Measurements from ENCODE around the gene SIPA1L3.

Gene SIPA1L3

DNA sequence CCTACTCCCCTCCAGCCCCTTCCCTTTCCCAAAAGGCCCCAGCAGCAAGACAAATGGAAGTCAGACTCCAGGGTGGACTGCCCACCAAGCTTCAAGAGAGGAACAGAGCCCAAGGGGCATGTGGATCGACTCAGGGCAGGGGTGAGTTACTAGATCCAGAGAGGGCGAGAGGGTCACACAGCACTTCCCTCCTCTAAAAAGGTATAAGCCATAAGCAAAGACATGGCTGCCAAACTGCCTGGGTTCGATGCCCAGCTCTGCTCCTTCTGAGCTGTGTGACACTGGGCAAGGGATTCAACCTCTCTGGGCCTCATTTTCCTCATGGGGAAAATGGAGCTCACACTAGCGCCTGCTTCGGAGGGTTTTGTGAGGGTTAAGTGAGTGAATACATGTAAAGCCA lies 345.4 kb downstream of the SIPA1L3 start:
- no peak for DNase-seq

DNA sequence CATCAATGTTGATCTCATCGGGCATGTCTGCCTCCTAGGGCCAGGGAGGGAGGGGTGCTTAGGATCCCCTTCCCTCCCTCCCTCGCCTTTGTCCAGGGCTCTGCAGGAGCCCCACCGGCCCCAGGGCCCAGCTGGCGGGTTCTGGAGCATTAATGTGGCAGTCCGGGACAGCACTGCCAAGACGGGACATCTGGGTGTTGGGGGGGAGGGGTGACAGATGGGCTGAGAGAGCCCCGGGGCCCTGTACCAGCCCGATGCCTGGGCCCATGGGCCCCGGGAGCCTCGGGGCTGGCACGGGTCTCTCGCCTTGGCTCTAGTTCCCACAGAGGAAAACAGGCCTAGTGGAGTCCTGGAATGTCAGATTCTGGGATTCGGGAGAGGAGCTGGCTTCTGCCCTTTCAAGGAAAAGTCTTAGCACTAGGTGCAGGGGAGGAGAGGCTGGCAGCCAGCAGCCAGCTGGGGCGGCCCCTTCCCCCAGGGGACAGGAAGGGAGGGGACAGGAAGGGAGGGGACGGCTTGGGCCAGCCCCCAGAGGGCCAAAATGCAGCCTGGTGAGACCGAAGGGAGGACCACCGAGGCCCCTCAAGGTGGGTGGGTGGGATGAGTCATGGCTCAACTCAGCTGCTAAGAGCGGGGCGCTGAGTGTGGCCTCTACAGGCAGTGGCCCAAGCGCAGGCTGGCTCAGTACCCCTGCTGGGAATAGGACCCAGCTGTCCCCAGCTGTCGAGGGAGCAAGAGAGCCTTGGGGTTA lies 346.1 kb downstream of the SIPA1L3 start:
- no peak for DNase-seq

DNA sequence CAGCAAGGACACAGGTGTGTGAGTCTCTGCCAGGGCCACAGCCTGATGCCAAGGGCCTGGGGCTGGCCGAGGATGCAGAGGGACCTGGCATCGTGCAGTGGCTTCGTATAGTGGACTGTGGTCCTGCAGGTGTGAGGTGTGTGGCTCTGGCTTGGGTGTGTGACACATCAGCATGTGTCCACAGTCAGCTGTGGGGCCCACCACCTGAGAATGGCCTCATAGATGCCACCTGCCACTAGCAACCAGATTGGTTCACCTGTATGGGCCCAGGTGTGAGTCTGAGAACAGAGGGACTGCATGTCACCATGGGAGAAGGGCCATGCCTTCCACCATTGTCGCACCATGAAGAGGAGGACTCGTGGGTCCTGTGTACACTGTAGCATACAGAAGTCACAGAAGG lies 346.8 kb downstream of the SIPA1L3 start:
- no peak for DNase-seq

DNA sequence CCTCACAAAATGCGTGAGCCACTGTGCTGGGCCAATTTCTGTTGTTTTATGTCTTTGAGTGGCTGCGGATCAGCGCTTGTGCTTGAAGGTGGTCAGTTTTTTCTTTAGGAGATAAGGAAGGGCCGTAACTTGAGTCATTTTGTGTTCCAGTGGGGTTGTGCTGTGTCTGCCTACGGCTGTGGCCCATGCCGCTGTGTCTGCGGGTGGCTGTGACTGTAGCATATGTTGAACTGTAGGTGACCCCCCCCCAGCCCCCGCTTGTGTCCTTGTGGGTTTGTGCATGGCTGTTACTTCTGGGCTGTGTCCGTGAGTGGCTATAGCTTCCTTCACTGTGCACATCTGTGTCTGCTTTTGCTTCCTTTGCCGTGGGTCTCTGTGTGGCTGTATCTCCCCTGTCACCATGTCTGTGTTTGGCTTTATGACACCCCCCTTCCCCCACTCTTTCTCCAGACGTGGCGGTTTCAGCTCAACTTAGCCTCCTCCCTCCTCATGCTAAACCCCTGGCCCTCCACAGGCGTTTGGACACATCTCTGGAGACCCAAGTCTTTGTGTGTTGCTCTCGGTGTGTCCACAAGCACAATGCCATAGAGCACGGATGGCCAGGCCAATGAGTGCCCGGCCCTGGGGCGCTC lies 348.5 kb downstream of the SIPA1L3 start:
- DNase-seq = no peak

Data from activated CD4-positive, alpha-beta T cell treated with anti-CD3 and anti-CD28 coated beads, Interleukin-2, amount 50 U/mL, for 4 hours (primary cell).